Stimulated activated memory B cell treated with anti-CD40 and anti-IgM and Interleukin-4, amounts not matched to agents 10 μg/mL and 1 μg/mL and 100 μg/mL, for 72 hours (primary cell): ENCODE data around the gene PDPK1.
A peak's percentile ranks its signal among the peaks of the same experiment; 100 is the strongest.
"Not testable (repeated sequence)": the region's sequence is repeated elsewhere in the genome, so short reads cannot be mapped to it uniquely, and the experiment has no call there.

Experiments used
- ATAC-seq: fragments of 150-1000 bp; cut with Tn5 transposase; 2 replicates; pipeline ENCODE4 v1.10.0; 2021
- H3K27ac Mint-ChIP-seq: one replicate; pipeline ENCODE4 v1.8.0; 2022; ENCODE audit warnings: mild to moderate bottlenecking, mixed read lengths
- H3K27me3 Mint-ChIP-seq: one replicate; pipeline ENCODE4 v1.8.0; 2022; ENCODE audit warnings: mixed read lengths
- H3K36me3 Mint-ChIP-seq: one replicate; pipeline ENCODE4 v1.8.0; 2022; ENCODE audit warnings: mixed read lengths
- H3K4me1 Mint-ChIP-seq: one replicate; pipeline ENCODE4 v1.8.0; 2022; ENCODE audit warnings: mixed read lengths
- H3K4me3 Mint-ChIP-seq: one replicate; pipeline ENCODE4 v1.8.0; 2022; ENCODE audit warnings: mild to moderate bottlenecking, moderate library complexity, mixed read lengths
- H3K9me3 Mint-ChIP-seq: one replicate; pipeline ENCODE4 v1.8.0; 2022; ENCODE audit warnings: mixed read lengths

PDPK1 gene

DNA sequence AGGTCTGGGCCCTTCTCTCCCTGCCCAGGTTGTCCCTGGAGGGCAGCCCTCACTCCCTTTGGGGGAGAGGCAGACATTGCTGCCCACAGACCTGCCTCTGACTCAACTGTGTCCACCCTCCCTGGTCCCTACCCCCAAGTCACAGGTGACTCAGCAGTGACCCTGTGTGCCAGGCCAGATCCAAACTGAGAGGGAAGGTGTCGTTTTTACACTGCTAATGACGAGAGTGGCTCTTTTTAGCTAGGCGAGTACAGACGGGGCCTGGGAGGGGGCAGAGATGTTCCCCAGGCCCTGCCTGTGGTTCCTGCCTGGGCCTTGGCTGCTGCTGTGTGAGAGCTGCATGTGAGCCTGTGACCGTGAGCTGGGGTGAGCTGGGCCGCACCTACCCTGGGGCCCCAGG, 61.3 kb downstream of the PDPK1 start:
- not testable (repeated sequence) for H3K9me3 Mint-ChIP-seq, H3K4me3 Mint-ChIP-seq, H3K27ac Mint-ChIP-seq, H3K27me3 Mint-ChIP-seq, ATAC-seq
- peaks cover 20% of the 10 kb centered on the region for H3K36me3 Mint-ChIP-seq
- H3K4me1 Mint-ChIP-seq: peaks cover 26% of the 10 kb centered on the region

DNA sequence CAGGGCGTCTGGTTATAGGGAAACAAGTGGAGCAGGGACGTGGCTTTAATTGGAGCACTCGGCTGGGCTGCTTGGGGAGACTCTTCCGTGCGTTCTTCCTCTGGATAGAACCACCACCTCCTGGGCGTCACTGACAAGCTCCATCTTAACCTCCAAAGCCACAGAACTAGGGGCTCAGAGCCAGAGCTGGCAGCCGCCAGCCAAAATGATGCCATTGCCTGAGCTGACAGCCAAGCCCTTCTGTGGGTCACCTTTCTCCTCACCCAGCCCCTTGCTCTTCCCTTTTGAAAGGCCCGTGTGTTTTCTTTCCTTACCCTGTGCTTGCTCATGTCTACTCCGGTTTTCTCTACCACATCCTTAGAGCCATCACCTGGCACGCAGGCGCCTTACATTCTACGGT, 62.0 kb downstream of the PDPK1 start:
- not testable (repeated sequence) for H3K27me3 Mint-ChIP-seq, ATAC-seq, H3K9me3 Mint-ChIP-seq, H3K27ac Mint-ChIP-seq, H3K4me3 Mint-ChIP-seq
- Mint-ChIP-seq H3K36me3 (peaks cover 20% of the 10 kb centered on the region), H3K4me1 (peaks cover 26% of the 10 kb centered on the region)

DNA sequence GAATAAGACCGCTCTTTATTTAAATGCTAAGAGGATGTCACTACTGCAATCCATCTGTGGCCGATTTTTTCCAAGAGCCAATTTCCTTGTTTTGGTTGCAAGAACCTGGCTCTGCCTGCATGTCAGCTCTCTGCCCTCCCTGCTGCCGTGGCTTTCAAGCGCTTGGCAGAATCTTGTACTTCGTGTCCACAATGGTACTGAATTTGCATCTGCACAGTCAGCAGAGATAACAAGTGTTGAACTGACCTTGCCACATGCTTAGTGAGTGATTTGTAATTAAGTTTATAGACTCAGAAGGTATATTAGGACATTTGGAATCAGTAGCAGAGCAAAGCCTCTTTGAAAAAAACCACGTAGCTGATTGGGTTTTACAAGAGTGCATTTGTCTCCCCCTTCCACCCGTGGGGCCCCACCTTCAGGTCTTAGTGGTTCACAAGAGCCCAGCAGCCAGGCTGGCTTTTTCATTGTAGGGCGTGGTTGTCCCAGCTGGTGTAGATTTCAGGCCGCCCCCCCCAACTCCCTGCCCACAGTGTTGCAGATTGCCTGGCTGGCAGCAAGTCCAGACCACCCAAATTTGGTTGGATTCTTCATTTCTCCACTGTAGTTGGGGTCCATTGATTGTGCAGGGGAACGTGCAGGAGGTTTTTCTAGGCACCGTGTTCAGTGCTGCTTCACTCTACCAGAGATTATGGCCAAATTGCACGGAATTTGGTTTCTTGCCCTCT, 63.6 kb downstream of the PDPK1 start:
- H3K27me3 Mint-ChIP-seq, H3K27ac Mint-ChIP-seq, H3K4me3 Mint-ChIP-seq, H3K9me3 Mint-ChIP-seq, ATAC-seq: not testable (repeated sequence)
- Mint-ChIP-seq H3K36me3 (peaks cover 12% of the 10 kb centered on the region), H3K4me1 (peaks cover 19% of the 10 kb centered on the region)

- H3K4me1 Mint-ChIP-seq: peaks cover 19% of the 10 kb centered on the region
- not testable (repeated sequence) for ATAC-seq, H3K4me3 Mint-ChIP-seq
These were observed 64.4 kb downstream of the PDPK1 start for GRCh38 chr16:2602175-2602574.

GRCh38 chr16:2603165-2604015, 65.6 kb downstream of the PDPK1 start:
- peak overlapping the region; percentile 93 for H3K27ac Mint-ChIP-seq
- H3K27me3 Mint-ChIP-seq: no peaks in the 10 kb centered on the region
- no peaks in the 10 kb centered on the region for H3K9me3 Mint-ChIP-seq

More at GRCh38 chr16:2602175-2602574, 64.4 kb downstream of the PDPK1 start:
- H3K27ac Mint-ChIP-seq, H3K27me3 Mint-ChIP-seq, H3K9me3 Mint-ChIP-seq: not testable (repeated sequence)
- peaks cover 12% of the 10 kb centered on the region for H3K36me3 Mint-ChIP-seq

GRCh38 chr16:2604016-2604369, 66.2 kb downstream of the PDPK1 start:
- H3K36me3 Mint-ChIP-seq, H3K9me3 Mint-ChIP-seq, H3K27me3 Mint-ChIP-seq: not testable (repeated sequence)
- Mint-ChIP-seq H3K4me3 (peak overlapping the region; percentile 98), H3K27ac (peak overlapping the region; percentile 93), H3K4me1 (peaks cover 29% of the 10 kb centered on the region)
- ATAC-seq: peak; percentile 1

More at GRCh38 chr16:2603165-2604015, 65.6 kb downstream of the PDPK1 start:
- Mint-ChIP-seq H3K36me3 (peaks cover under 1% of the 10 kb centered on the region), H3K4me3 (peak overlapping the region; percentile 98), H3K4me1 (peaks cover 29% of the 10 kb centered on the region)
- peak; percentile 82 for ATAC-seq

DNA sequence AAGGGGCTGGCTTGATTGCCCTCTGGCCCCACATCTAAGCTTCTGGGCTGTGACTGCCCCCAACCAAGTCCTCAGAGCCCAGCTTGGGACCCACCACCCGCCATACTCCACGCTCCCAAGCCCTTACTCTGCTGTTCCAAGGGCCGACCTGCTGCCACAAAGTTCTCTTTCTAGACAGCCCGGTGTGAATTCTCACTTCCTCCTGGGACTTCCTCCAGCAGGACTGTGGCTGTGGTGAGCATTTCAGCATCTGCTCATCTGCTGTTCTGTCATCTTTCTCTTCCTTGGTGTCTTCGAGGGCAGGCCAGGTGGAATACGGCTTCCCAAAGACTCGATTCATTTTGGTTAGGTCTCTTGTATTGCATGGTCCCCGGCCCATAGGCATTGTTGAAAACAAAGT, 69.0 kb downstream of the PDPK1 start:
- H3K9me3 Mint-ChIP-seq, H3K27ac Mint-ChIP-seq, H3K27me3 Mint-ChIP-seq, H3K4me3 Mint-ChIP-seq: not testable (repeated sequence)
- Mint-ChIP-seq H3K36me3 (peaks cover 15% of the 10 kb centered on the region), H3K4me1 (peaks cover 35% of the 10 kb centered on the region)
- peak; percentile 77 for ATAC-seq

DNA sequence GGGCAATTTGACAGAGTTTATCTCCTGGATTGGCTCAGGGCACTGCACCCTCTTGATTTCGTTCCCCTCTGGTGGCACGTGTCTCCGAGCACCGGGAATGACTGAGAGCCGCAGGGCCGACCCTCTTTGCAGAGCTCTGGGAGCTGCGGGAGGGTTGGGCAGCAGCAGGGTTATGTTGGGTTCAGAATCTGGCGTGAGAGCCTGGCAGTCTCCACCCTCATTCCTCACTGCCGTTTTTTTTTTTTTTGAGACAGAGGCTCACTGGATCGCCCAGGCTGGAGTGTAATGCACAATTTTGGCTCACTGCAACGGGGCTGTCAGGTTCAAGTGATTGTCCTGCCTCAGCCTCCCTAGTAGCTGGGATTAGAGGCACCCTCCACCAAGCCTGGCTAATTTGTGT, 71.5 kb downstream of the PDPK1 start:
- Mint-ChIP-seq H3K36me3 (peaks cover 15% of the 10 kb centered on the region), H3K4me1 (peaks cover 22% of the 10 kb centered on the region)
- not testable (repeated sequence) for H3K27me3 Mint-ChIP-seq, H3K9me3 Mint-ChIP-seq, H3K27ac Mint-ChIP-seq, H3K4me3 Mint-ChIP-seq, ATAC-seq

DNA sequence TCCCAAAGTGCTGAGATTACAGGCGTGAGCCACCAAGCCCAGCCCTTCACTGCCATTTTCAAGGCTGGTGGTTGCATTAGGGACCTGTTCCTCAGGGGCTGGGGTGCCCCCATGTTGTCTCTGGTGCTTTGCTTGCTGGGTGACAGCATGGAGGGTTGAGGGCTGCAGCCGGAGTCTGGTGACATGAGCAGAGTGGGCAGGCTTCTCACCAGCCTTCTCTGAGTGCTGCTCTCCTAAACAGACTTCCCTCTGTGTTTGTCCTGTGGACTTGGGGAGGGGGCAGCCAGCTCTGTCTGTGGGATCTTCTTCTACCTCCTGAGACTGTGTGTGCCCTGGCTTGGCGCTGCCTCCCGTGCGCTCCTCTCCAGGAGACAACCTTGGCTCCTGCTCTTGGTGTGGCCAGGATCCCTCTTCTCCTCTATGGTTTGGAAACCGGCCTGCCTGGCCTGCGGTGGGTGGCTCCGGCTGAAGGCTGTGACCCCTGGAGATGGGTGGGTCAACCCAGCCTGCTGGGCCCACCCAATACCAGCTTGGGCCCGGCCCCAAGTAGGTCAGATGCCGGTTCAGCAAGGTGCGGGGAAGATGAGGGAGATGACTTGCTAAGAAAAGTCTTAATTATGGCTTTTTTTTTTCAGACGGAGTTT, 72.1 kb downstream of the PDPK1 start:
- Mint-ChIP-seq H3K9me3 (no peaks in the 10 kb centered on the region), H3K27ac (peak overlapping the region; percentile 35), H3K4me3 (no peak overlapping the region), H3K4me1 (peaks cover 22% of the 10 kb centered on the region), H3K36me3 (peaks cover 20% of the 10 kb centered on the region), H3K27me3 (no peaks in the 10 kb centered on the region)
- ATAC-seq: no peak

DNA sequence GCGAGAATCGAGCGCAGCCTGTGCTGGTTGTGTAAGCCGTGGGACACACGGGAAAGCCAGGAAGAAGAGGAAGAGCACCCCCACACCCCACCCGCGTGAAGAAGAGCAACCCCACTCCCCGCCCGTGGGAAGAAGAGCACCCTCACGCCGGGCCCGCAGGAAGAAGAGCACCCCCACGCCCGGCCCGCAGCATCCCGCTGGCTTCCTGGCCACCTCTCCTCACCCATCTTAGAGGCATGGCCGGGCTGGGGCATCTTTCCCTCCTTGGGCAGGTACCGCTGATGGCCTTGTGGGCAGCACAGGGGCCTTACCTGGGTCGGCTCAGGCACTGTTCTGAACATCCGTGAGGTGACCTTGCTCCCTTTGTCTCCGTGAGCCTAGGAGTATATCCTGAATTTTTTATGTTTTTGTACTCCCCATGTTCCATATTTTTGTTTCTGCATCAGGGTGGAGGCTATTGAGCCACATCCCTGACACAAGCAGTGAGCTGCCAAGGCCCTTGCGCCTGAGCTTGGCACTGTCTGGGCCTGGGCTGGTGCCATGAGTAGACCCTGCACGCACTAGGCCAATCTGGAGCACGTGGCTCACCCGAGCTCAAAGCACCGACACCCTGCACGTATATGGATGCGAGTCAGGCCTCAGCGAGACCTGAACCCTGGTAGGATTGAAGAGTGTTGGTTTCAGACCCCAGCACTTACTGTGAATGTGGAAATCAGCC, 73.1 kb downstream of the PDPK1 start:
- Mint-ChIP-seq H3K27me3 (no peaks in the 10 kb centered on the region), H3K36me3 (peaks cover 23% of the 10 kb centered on the region), H3K4me3 (no peak overlapping the region), H3K9me3 (no peaks in the 10 kb centered on the region), H3K27ac (peak overlapping the region; percentile 35), H3K4me1 (peaks cover 16% of the 10 kb centered on the region)
- ATAC-seq: no peak

GRCh38 chr16:2611499-2611862, 73.7 kb downstream of the PDPK1 start:
- H3K9me3 Mint-ChIP-seq: no peaks in the 10 kb centered on the region
- no peak for ATAC-seq
- no peaks in the 10 kb centered on the region for H3K27me3 Mint-ChIP-seq
- H3K27ac Mint-ChIP-seq: no peak overlapping the region
- H3K36me3 Mint-ChIP-seq: peaks cover 23% of the 10 kb centered on the region
- H3K4me1 Mint-ChIP-seq: peaks cover 16% of the 10 kb centered on the region
- H3K4me3 Mint-ChIP-seq: no peak overlapping the region

- H3K9me3 Mint-ChIP-seq, ATAC-seq, H3K27me3 Mint-ChIP-seq, H3K4me3 Mint-ChIP-seq, H3K27ac Mint-ChIP-seq: not testable (repeated sequence)
- H3K4me1 Mint-ChIP-seq: peaks cover 16% of the 10 kb centered on the region
- peaks cover 23% of the 10 kb centered on the region for H3K36me3 Mint-ChIP-seq
These were observed 74.1 kb downstream of the PDPK1 start for GRCh38 chr16:2611877-2612276.

DNA sequence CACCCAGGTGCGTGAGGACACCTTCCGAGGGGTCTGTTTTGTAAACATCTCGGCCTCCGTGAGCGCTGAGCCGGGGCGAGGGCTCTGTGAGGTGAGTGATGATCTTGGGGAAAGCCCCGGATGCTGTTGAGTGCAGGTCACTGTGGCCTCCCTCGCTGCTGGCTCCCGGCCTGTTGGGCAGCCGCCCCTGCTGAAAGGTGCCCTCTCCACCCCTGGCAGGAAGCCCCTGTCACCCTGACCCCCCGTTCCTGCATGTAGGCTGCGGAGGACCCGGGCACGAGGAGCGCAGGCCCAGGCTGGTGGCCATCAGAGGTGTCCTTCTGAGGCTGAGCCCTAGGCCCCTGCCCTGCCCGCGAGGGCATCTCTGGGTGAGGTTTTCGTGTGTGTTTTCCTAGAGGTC, 75.4 kb downstream of the PDPK1 start:
- not testable (repeated sequence) for H3K27ac Mint-ChIP-seq, H3K4me3 Mint-ChIP-seq, H3K27me3 Mint-ChIP-seq, H3K9me3 Mint-ChIP-seq, ATAC-seq, H3K4me1 Mint-ChIP-seq
- H3K36me3 Mint-ChIP-seq: peaks cover 23% of the 10 kb centered on the region

GRCh38 chr16:2614761-2615191, 77.0 kb downstream of the PDPK1 start:
- Mint-ChIP-seq H3K4me3 (no peak overlapping the region), H3K4me1 (peaks cover 6% of the 10 kb centered on the region), H3K27ac (no peak overlapping the region), H3K27me3 (no peaks in the 10 kb centered on the region), H3K36me3 (peaks cover 23% of the 10 kb centered on the region), H3K9me3 (no peaks in the 10 kb centered on the region)
- ATAC-seq: no peak

- not testable (repeated sequence) for ATAC-seq, H3K36me3 Mint-ChIP-seq
These were observed 81.1 kb downstream of the PDPK1 start for GRCh38 chr16:2618964-2619363.

More at GRCh38 chr16:2618964-2619363, 81.1 kb downstream of the PDPK1 start:
- not testable (repeated sequence) for H3K27me3 Mint-ChIP-seq, H3K27ac Mint-ChIP-seq, H3K4me3 Mint-ChIP-seq, H3K9me3 Mint-ChIP-seq, H3K4me1 Mint-ChIP-seq
